GM10248 (cell line): ENCODE measurements around the gene CDC42EP1.

Source experiments
- CTCF ChIA-PET: fragments of 300-600 bp; sonication (Branson Sonifier 250); formaldehyde crosslinking; extraction: SDS; loops from one replicate; lab custom pipeline; 2021; ENCODE audit warnings: antibody characterized with exemption; lab: Yijun Ruan, JAX
- POLR2A ChIA-PET: fragments of 350-650 bp; sonication (Branson Sonifier 250); formaldehyde crosslinking; extraction: SDS; loops from one replicate; lab custom pipeline; 2020; ENCODE audit warnings: antibody characterized with exemption; lab: Yijun Ruan, JAX
- DNase-seq: peaks from one replicate; pipeline ENCODE4 v3.0.0; 2012; ENCODE audit errors: extremely low spot score
- TF ChIP-seq, protein P1 (sequence below): IDR thresholded peaks from 2 replicates; pipeline ENCODE4 v1.5.1; 2012; ENCODE audit warnings: mild to moderate bottlenecking, low read depth; ENCODE audit errors: extremely low read depth, missing control alignments, control extremely low read depth

CDC42EP1 gene

DNA sequence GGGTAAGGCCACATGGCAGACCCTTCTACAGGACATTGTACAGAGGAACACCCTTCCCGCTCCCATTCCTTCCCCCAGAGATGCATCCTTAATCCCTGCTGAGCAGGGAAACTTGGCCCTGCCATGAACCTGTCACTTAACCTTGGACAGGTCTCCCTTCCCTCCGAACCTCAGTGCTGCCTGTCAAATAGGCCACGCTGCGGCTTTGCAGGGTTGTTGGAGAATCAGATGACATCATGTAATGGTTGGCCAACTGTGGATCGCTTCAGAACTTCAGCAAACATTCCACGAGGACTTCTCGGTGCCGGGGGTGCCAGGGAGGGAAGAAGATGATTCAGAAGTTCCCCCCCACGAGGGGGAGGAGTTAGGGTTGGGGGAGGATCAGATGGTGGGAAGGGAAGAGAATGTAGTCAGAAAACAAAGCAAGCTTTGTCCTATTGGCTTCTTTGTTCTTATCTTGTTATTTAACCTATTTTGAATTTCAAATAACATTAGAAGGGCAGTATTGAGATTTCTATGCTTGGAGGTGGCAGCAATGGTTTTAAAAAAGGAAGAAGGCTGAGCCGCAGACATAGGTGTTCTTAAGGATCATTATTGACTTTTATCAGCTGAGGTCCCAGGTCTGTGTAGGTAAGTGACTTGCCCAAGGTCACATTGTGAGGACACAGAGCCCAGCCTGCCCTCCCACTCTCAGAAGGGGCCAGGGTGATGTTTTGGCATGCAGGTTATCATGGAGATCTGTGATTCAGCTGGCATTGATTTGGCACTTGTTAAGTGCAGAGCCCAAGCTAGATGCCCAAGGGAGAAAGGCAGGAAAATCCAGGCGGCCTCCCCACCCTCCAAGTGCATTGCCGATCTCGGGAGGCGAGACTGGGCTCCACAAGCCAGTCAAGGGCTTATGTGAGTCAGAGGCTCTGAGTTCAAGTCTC, 3.1 kb downstream of the CDC42EP1 start:
- TF ChIP-seq, protein P1, sequence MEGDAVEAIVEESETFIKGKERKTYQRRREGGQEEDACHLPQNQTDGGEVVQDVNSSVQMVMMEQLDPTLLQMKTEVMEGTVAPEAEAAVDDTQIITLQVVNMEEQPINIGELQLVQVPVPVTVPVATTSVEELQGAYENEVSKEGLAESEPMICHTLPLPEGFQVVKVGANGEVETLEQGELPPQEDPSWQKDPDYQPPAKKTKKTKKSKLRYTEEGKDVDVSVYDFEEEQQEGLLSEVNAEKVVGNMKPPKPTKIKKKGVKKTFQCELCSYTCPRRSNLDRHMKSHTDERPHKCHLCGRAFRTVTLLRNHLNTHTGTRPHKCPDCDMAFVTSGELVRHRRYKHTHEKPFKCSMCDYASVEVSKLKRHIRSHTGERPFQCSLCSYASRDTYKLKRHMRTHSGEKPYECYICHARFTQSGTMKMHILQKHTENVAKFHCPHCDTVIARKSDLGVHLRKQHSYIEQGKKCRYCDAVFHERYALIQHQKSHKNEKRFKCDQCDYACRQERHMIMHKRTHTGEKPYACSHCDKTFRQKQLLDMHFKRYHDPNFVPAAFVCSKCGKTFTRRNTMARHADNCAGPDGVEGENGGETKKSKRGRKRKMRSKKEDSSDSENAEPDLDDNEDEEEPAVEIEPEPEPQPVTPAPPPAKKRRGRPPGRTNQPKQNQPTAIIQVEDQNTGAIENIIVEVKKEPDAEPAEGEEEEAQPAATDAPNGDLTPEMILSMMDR = no peak
- no peak for DNase-seq
- CTCF ChIA-PET = interaction anchor here (0.6 to 21.7 kb wide), 9 partner anchors 18 to 247 kb away, joined by 3 to 584 read pairs (median 6); partner anchors contain the start of genes GGA1 and LGALS2
- POLR2A ChIA-PET = interaction anchor here (0.6 kb wide), 1 partner anchor 181 kb away, joined by 5 read pairs; no protein-coding TSS in a partner anchor

DNA sequence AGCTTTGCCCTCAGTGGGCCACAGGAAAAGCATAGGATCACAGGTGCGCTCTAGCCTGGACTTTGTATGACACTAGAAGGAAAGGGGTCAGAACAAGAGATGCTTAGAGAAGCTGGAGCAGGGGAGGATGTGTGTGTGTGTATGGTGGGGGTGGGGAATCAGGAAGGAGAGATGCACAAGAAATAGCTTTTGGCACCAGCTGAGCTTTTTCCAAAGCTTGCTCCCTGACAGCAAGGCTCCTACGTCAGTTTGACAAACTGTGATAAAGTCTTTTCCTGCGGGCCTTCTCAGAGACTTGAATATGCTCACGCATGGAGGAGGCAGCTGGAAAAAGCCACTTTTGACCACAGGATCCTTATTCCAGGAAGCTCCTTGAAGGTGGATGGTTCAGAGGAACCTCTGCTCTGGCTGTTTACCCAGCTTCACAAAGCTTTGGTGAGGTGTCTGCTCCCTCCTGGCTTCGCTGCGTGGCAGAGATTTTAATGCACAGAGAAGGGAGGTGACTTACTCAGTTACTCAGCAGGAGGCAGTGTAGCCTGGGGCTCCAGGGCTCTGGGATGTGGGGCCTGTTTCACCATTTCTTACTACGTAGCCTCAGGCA, 3.9 kb downstream of the CDC42EP1 start:
- TF ChIP-seq, protein P1 = no peak
- ChIA-PET POLR2A (interaction anchor here (0.6 kb wide), 1 partner anchor 182 kb away, joined by 5 read pairs; no protein-coding TSS in a partner anchor), CTCF (interaction anchor here (0.6 to 21.7 kb wide), 8 partner anchors 19 to 396 kb away, joined by 3 to 584 read pairs (median 4); partner anchors contain the start of genes GGA1 and LGALS2)
- no peak for DNase-seq

DNA sequence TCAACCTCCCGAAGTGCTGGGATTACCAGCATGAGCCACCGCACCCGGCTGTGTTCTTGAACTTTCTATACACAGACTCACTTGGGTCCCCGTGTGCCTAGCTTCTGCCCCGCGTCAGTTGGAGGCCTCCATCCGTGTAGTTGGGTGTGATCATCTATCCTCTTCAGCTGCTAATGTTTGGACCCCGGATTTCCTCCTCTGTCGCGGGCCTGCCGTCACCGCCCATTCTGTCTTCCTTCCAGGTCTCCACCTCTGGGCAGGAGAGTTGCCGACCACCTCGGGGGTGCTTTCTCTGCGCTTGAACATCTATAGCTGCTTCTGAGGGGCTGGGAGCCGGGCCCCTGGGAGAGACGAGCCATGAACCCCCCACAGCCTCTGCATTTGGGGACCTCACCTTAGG, 5.5 kb downstream of the CDC42EP1 start:
- ChIA-PET POLR2A (no interaction called here), CTCF (interaction anchor here (1.2 to 21.7 kb wide), 18 partner anchors 9 to 400 kb away, joined by 3 to 584 read pairs (median 12); partner anchors contain the start of genes GGA1, LGALS2 and MFNG)
- DNase-seq = no peak
- TF ChIP-seq, protein P1 = no peak

DNA sequence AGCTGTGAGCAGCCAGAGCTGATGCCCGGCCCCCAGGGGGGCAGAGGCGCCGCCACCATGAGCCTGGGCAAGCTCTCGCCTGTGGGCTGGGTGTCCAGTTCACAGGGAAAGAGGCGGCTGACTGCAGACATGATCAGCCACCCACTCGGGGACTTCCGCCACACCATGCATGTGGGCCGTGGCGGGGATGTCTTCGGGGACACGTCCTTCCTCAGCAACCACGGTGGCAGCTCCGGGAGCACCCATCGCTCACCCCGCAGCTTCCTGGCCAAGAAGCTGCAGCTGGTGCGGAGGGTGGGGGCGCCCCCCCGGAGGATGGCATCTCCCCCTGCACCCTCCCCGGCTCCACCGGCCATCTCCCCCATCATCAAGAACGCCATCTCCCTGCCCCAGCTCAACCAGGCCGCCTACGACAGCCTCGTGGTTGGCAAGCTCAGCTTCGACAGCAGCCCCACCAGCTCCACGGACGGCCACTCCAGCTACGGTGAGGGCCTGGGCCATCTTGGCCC, 6.1 kb downstream of the CDC42EP1 start:
- POLR2A ChIA-PET = no interaction called here
- DNase-seq = peak; percentile 60
- CTCF ChIA-PET = interaction anchor here (1.1 to 21.7 kb wide), 24 partner anchors 10 to 399 kb away, joined by 3 to 584 read pairs (median 8); partner anchors contain the start of genes GGA1, LGALS2 and MFNG
- TF ChIP-seq, protein P1 = no peak

GRCh38 chr22:37566903-37567798, 6.9 kb downstream of the CDC42EP1 start:
- POLR2A ChIA-PET = interaction anchor here (0.5 kb wide), 1 partner anchor 18 kb away, joined by 6 read pairs; no protein-coding TSS in a partner anchor
- TF ChIP-seq, protein P1 = peak; percentile 97
- CTCF ChIA-PET = interaction anchor here (0.6 to 21.7 kb wide), 36 partner anchors 10 to 447 kb away, joined by 3 to 584 read pairs (median 6); partner anchors contain the start of genes GGA1, LGALS2 and MFNG
- DNase-seq = peak; percentile 92
